HepG2 (cell line): ENCODE results near the gene PRAMEF20. TPM values are rescaled to one million over a fixed set of nuclear protein-coding genes. Genes with fewer than 3 reads are reported as not detected.

Experiments used
- ATAC-seq: fragments of 200-7000 bp; cut with Tn5 transposase; 3 replicates; pipeline ENCODE4 v1.9.1; 2020; ENCODE audit warnings: mild to moderate bottlenecking, moderate library complexity
- BruUV-seq: library from RNA; stranded (reverse); fragments of 400-500 nt; replicated peaks from 2 replicates; lab custom pipeline; 2021; lab: Mats Ljungman, UMichigan
- CTCF ChIA-PET: fragments of 300-600 bp; formaldehyde crosslinking; extraction: SDS; loops from one replicate; lab custom pipeline; 2021; ENCODE audit warnings: low total read pairs, inconsistent platforms, low intra/inter-chr PET ratio; lab: Yijun Ruan, JAX
- POLR2A ChIA-PET: fragments of 350-600 bp; sonication (Branson Sonifier 250); formaldehyde crosslinking; loops from one replicate; lab custom pipeline; 2020; ENCODE audit warnings: antibody characterized with exemption, inconsistent platforms; lab: Yijun Ruan, JAX
- DNase-seq: peaks from one replicate; pipeline ENCODE4 v3.0.0-alpha.2; 2015; ENCODE audit warnings: low spot score
- FAIRE-seq: peaks from 3 replicates; lab custom pipeline; 2011; peaks lifted over from hg19 to GRCh38; lab: Jason Lieb, UNC
- H2AFZ ChIP-seq: one replicate; pipeline ENCODE4 v1.6.1; 2011; ENCODE audit warnings: low read length, inconsistent platforms
- H3K27ac ChIP-seq: fragments of 300-600 bp; 3 replicates; pipeline ENCODE4 v1.8.0; 2011; ENCODE audit warnings: mixed run types, mild to moderate bottlenecking, mixed read lengths, low read length, inconsistent platforms; ENCODE audit not compliant: insufficient read depth; ENCODE audit errors: extremely low read length
- H3K27me3 ChIP-seq, 2 experiments: fragments of 200-600 bp in 1 of 2; 2 replicates in 1 of 2; 3 replicates in 1 of 2; pipeline versions ENCODE4 v1.6.0 to v1.8.0; 2011; ENCODE audit warnings: low read length in 2 of 2, mild to moderate bottlenecking in 2 of 2, moderate library complexity in 2 of 2, inconsistent platforms in 1 of 2; ENCODE audit not compliant: insufficient read depth in 2 of 2, control insufficient read depth in 1 of 2
- H3K36me3 ChIP-seq, 2 experiments: fragments of 200-600 bp in 1 of 2; replicated peaks in 1 of 2; 2 replicates in 1 of 2; 3 replicates in 1 of 2; pipeline versions ENCODE4 v1.5.1 to v1.8.0; 2011; ENCODE audit warnings: low read length in 2 of 2, inconsistent platforms in 1 of 2; ENCODE audit not compliant: insufficient read depth in 2 of 2, control insufficient read depth in 1 of 2
- H3K4me1 ChIP-seq: 2 replicates; pipeline ENCODE4 v1.5.1; 2012; ENCODE audit warnings: low read length, inconsistent platforms; ENCODE audit not compliant: insufficient read depth
- H3K4me2 ChIP-seq: 2 replicates; pipeline ENCODE4 v1.6.0; 2011; ENCODE audit warnings: low read depth, low read length, inconsistent platforms
- H3K4me3 ChIP-seq, 3 experiments: fragments of 200-600 bp in 1 of 3; sonication (generic), shearing (Covaris generic) in 1 of 3; replicated peaks in 1 of 3; 2 replicates each; pipeline ENCODE4 v1.5.1; 2011 to 2016; ENCODE audit warnings: low read length in 3 of 3, inconsistent platforms in 2 of 3, low read depth in 2 of 3, mild to moderate bottlenecking in 2 of 3, control low read depth in 1 of 3, mixed read lengths in 1 of 3; ENCODE audit not compliant: insufficient read depth in 1 of 3
- H3K79me2 ChIP-seq: one replicate; pipeline ENCODE4 v1.6.1; 2011; ENCODE audit warnings: low read length, inconsistent platforms; ENCODE audit not compliant: insufficient read depth
- H3K9ac ChIP-seq: 2 replicates; pipeline ENCODE4 v1.6.0; 2011; ENCODE audit warnings: mild to moderate bottlenecking, low read depth, low read length, inconsistent platforms; ENCODE audit not compliant: insufficient read depth
- H3K9me3 ChIP-seq: 2 replicates; pipeline ENCODE4 v1.5.1; 2012; ENCODE audit warnings: mild to moderate bottlenecking, low read length
- H4K20me1 ChIP-seq: 2 replicates; pipeline ENCODE4 v1.6.0; 2011; ENCODE audit warnings: inconsistent platforms, mild to moderate bottlenecking, low read length, moderate library complexity; ENCODE audit not compliant: insufficient read depth
- DMTF1 ChIP-seq: sonication (generic); formaldehyde crosslinking; IDR thresholded peaks from 2 replicates; pipeline ENCODE4 v1.4.0; 2020; ENCODE audit warnings: mild to moderate bottlenecking, missing genetic modification reagents
- EZH2 ChIP-seq: conservative IDR thresholded peaks from 2 replicates; pipeline ENCODE4 v1.6.1; 2012; ENCODE audit warnings: mild to moderate bottlenecking, low read depth, low read length, moderate library complexity
- GRHL1 ChIP-seq: sonication (generic); formaldehyde crosslinking; conservative IDR thresholded peaks from 2 replicates; pipeline ENCODE4 v1.8.0; 2022; ENCODE audit warnings: missing genetic modification reagents
- JUN ChIP-seq: sonication (generic); formaldehyde crosslinking; IDR thresholded peaks from 2 replicates; pipeline ENCODE4 v1.4.0; 2020; ENCODE audit warnings: mild to moderate bottlenecking, missing genetic modification reagents
- KDM6A ChIP-seq: IDR thresholded peaks from 2 replicates; pipeline ENCODE4 v1.6.1; 2016; ENCODE audit warnings: low read depth
- MAZ ChIP-seq, 2 experiments: sonication (generic) in 1 of 2; formaldehyde crosslinking in 1 of 2; IDR thresholded peaks; 2 replicates each; pipeline versions ENCODE4 v1.5.0 to v1.6.1; 2012 to 2020; ENCODE audit warnings: low read depth in 2 of 2, mild to moderate bottlenecking in 2 of 2, borderline replicate concordance in 1 of 2, improper control_type of control experiment in 1 of 2, low read length in 1 of 2, missing genetic modification reagents in 1 of 2, moderate library complexity in 1 of 2
- NR2F2 ChIP-seq: IDR thresholded peaks from 2 replicates; pipeline ENCODE4 v1.6.1; 2012; ENCODE audit warnings: low read depth, inconsistent platforms, borderline replicate concordance
- ONECUT2 ChIP-seq: sonication (generic); formaldehyde crosslinking; IDR thresholded peaks from 2 replicates; pipeline ENCODE4 v1.4.0; 2020; ENCODE audit warnings: missing genetic modification reagents
- REL ChIP-seq: sonication (generic); formaldehyde crosslinking; conservative IDR thresholded peaks from 2 replicates; pipeline ENCODE4 v1.8.0; 2022; ENCODE audit warnings: mild to moderate bottlenecking, missing genetic modification reagents, moderate library complexity
- SP5 ChIP-seq: IDR thresholded peaks from 2 replicates; pipeline ENCODE4 v1.6.1; 2016; ENCODE audit warnings: low read depth, borderline replicate concordance
- TP53 ChIP-seq: sonication (generic); formaldehyde crosslinking; conservative IDR thresholded peaks from 2 replicates; pipeline ENCODE4 v1.4.0; 2020; ENCODE audit warnings: missing genetic modification reagents
- ZBTB25 ChIP-seq: IDR thresholded peaks from 2 replicates; pipeline ENCODE4 v1.6.1; 2018; ENCODE audit warnings: missing genetic modification reagents
- ZKSCAN8 ChIP-seq: IDR thresholded peaks from 2 replicates; pipeline ENCODE4 v1.6.1; 2016; ENCODE audit warnings: borderline replicate concordance, missing genetic modification reagents, missing compliant biosample characterization
- ZNF570 ChIP-seq: sonication (generic); formaldehyde crosslinking; IDR thresholded peaks from 2 replicates; pipeline ENCODE4 v1.4.0; 2020; ENCODE audit warnings: mild to moderate bottlenecking, missing genetic modification reagents, borderline replicate concordance
- ZNF574 ChIP-seq: sonication (generic); formaldehyde crosslinking; IDR thresholded peaks from 2 replicates; pipeline ENCODE4 v1.4.0; 2020; ENCODE audit warnings: missing genetic modification reagents
- ZNF577 ChIP-seq: sonication (generic); formaldehyde crosslinking; IDR thresholded peaks from 2 replicates; pipeline ENCODE4 v1.4.0; 2020; ENCODE audit warnings: mild to moderate bottlenecking, low read depth, missing genetic modification reagents, borderline replicate concordance
- whole genome bisulfite sequencing: methylation state at CpG from one replicate; pipeline ENCODE4 v1.1.6; 2017; ENCODE audit warnings: low lambda C conversion rate; 5-methylcytosine and 5-hydroxymethylcytosine counted together
- in situ Hi-C: cut with HindIII; loops from 2 replicates; pipeline ENCODE4 v1.10.0; 2017; ENCODE audit warnings: low pct_unique_long_range_greater_than_20kb; ENCODE audit not compliant: extremely low pct_ligation_motif_present
- intact Hi-C: fragments of 100-400 bp; cut with micrococcal nuclease; formaldehyde crosslinking; loops from one replicate; pipeline ENCODE4 v1.10.0; 2022; ENCODE audit not compliant: unreplicated experiment
- polyA plus RNA-seq, 8 experiments: library from polyadenylated mRNA; depleted of rRNA in 3 of 8; stranded (reverse) in 7 of 8; unstranded in 1 of 8; fragments of >200 nt; fragmentation: Illumina TruSeq in 4 of 8; extraction: Trizol in 4 of 8; gene quantifications; 2 replicates each; pipeline versions ENCODE4 v1.2.1 to v1.2.3, GENCODE V29; 2011 to 2016; ENCODE audit warnings: low read depth in 4 of 8, missing spikeins in 1 of 8, mixed read lengths in 1 of 8; ENCODE audit not compliant: insufficient read depth in 1 of 8
- total RNA-seq, 5 experiments: library from RNA; depleted of rRNA; stranded (reverse); fragments of >200 nt; fragmentation: Illumina TruSeq; extraction: Trizol; gene quantifications; 2 replicates each; pipeline ENCODE4 v1.2.3, GENCODE V29; 2016; ENCODE audit warnings: low read depth in 1 of 5

PRAMEF20 gene
- total and polyA plus RNA-seq, 2 of the 13 experiments (the other 11 are each of a cell fraction or from before 2014, with no cell fraction given): not detected

GRCh38 chr1:13451399-13451965 lies 41.2 kb downstream of the PRAMEF20 start:
- 34% methylated on average over 5 of the region's 6 CpGs for WGBS
- no peaks in the 10 kb centered on the region for H4K20me1 ChIP-seq
- DNase-seq (no peak), FAIRE-seq (no peak), ATAC-seq (no peak)
- ChIA-PET CTCF (no interaction called here), POLR2A (no interaction called here)
- H3K36me3 ChIP-seq: no peaks in the 10 kb centered on the region
- H3K4me3 ChIP-seq: no peak overlapping the region
- no peak overlapping the region for H3K27ac ChIP-seq
- intact Hi-C loops: no loop called here
- H3K9ac ChIP-seq: no peak overlapping the region
- H3K27me3 ChIP-seq: peaks cover 1 to 4% of the 10 kb centered on the region in 2 experiments; a peak in 2 of 5 replicates
- H3K9me3 ChIP-seq: no peaks in the 10 kb centered on the region
- in situ Hi-C loops: no loop called here
- H2AFZ ChIP-seq: no peak overlapping the region
- no peaks in the 10 kb centered on the region for H3K79me2 ChIP-seq
- H3K4me2 ChIP-seq: no peak overlapping the region
- BruUV-seq: no TSS peak
- H3K4me1 ChIP-seq: no peaks in the 10 kb centered on the region
- TF ChIP-seq REL (no peak), MAZ (IDR thresholded peaks at IDR 0.05; ENCODE audit: borderline replicate concordance, low read depth, low read length) (no peak), MAZ (CRISPR knock-in tag; IDR thresholded peaks at IDR 0.05; ENCODE audit: low read depth) (no peak), KDM6A (no peak), ZNF574 (CRISPR knock-in tag) (no peak), SP5 (CRISPR knock-in tag) (no peak), ZNF577 (CRISPR knock-in tag) (no peak), JUN (no peak), ONECUT2 (CRISPR knock-in tag) (no peak), ZKSCAN8 (no peak), TP53 (CRISPR knock-in tag) (no peak), DMTF1 (CRISPR knock-in tag) (no peak), GRHL1 (CRISPR knock-in tag) (no peak), ZBTB25 (CRISPR knock-in tag) (no peak), EZH2 (no peak), ZNF570 (CRISPR knock-in tag) (no peak), NR2F2 (no peak)
